Psoas muscle (tissue), 8 donors: ENCODE results near the gene ARL15. TPM values are rescaled to one million over a fixed set of nuclear protein-coding genes. Genes with fewer than 3 reads are reported as not detected.

ENCODE experiments used
- ATAC-seq, 4 donors: fragments of 200-7000 bp; cut with Tn5 transposase; one replicate each; pipeline ENCODE4 v1.9.1; 2020; ENCODE audit warnings: moderate library complexity in 3 of 4, mild to moderate bottlenecking in 2 of 4
- DNase-seq, 2 donors: peaks; one replicate each; pipeline ENCODE4 v3.0.0-alpha.2; 2020
- H3K27ac ChIP-seq: fragments of 200-600 bp; one replicate; pipeline ENCODE4 v1.8.0; 2022
- H3K27me3 ChIP-seq, 3 donors: fragments of 200-600 bp in 1 of 3; one replicate each; pipeline versions ENCODE4 v1.6.1 to v1.8.0; 2013 to 2022; ENCODE audit warnings: low read length in 2 of 3, mild to moderate bottlenecking in 2 of 3, moderate library complexity in 1 of 3; ENCODE audit not compliant: insufficient read depth in 3 of 3
- H3K36me3 ChIP-seq, 2 donors: fragments of 200-600 bp in 1 of 2; one replicate each; pipeline versions ENCODE4 v1.6.1 to v1.8.0; 2013 to 2022; ENCODE audit warnings: low read depth in 1 of 2, mild to moderate bottlenecking in 1 of 2, moderate library complexity in 1 of 2; ENCODE audit not compliant: insufficient read depth in 1 of 2
- H3K4me1 ChIP-seq: fragments of 200-600 bp; one replicate; pipeline ENCODE4 v1.8.0; 2022
- H3K4me3 ChIP-seq: fragments of 200-600 bp; one replicate; pipeline ENCODE4 v1.8.0; 2022; ENCODE audit warnings: mild to moderate bottlenecking
- H3K9me3 ChIP-seq: fragments of 200-600 bp; one replicate; pipeline ENCODE4 v1.8.0; 2022
- CTCF ChIP-seq: fragments of 200-600 bp; IDR thresholded peaks from one replicate; pipeline ENCODE4 v1.8.0; 2022; ENCODE audit warnings: antibody characterized with exemption
- WGBS, 3 donors: extraction: QIAGEN DNeasy Blood & Tissue Kit; methylation state at CpG; one replicate each; pipeline versions ENCODE4 v1.1.6 to v1.1.7; 2013; 5-methylcytosine and 5-hydroxymethylcytosine counted together
- intact Hi-C, 2 donors: fragments of 100-400 bp; cut with DNase I; formaldehyde crosslinking; loops; one replicate each; pipeline versions ENCODE4 v1.11.0 to v1.14.2; 2022
- polyA plus RNA-seq, 3 donors: library from polyadenylated mRNA; stranded (reverse); fragments of 200-250 nt; gene quantifications; one replicate each; pipeline ENCODE4 v1.2.3, GENCODE V29; 2013
- total RNA-seq, 4 donors: library from RNA; stranded (reverse); fragmentation: NEBNext Ultra II Directional in 2 of 4; extraction: Animal tissue kit (Norgen Biotek cat#: 25700) in 2 of 4; gene quantifications; one replicate each; pipeline versions ENCODE4 v1.2.1 to v1.2.4, GENCODE V29; 2021 to 2023
- donor health status: healthy with polysubstance abuse.
- donor health status: DM: no; HTN: no; CAD: no; lungs with moderate emphysema.
- donor health status: Bipolar disorder and iron deficiency.
- donor health status: healthy.
- donor health status: DM: yes; HTN: yes; CAD: no.
- donor health status: DM: no; HTN: no; CAD: no.
- donor health status: DM: no; HTN: no; CAD: no.
- donor health status: DM: yes; HTN: yes; CAD: no.

Gene ARL15
- total and polyA plus RNA-seq, 7 donors, result 2.5 to 8.9 (median 4.6) TPM

DNA sequence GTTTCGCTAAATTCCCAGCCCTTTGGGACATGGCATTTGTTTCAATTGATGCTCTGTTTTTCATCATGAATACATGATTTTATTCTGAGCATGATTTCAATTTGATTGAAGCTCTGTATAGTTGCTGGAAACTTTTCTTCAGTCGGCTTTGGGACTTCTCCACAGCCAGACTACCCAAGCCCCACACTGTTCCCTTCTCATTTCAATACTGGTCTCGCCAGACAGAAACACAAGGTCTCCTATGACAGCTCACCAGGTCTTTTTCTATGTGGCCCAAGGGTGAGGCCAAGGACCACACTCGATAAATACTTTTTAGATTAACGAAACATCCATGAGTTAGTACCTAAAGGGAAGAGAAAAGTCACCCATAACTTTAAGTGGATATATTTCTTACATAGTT lies 132.2 kb downstream of the ARL15 start:
- H3K9me3 ChIP-seq, result no peaks in the 10 kb centered on the region
- H3K27ac ChIP-seq, result no peak overlapping the region
- no peak overlapping the region for H3K4me3 ChIP-seq
- WGBS, 3 donors, result 60 to 79% (median 69%) methylated on average over 5 of the region's 5 CpGs
- no peak for TF ChIP-seq CTCF
- H3K27me3 ChIP-seq, result no peaks in the 10 kb centered on the region
- DNase-seq, result no peak
- intact Hi-C loops, result no loop called here
- H3K4me1 ChIP-seq, result no peaks in the 10 kb centered on the region
- H3K36me3 ChIP-seq, result no peaks in the 10 kb centered on the region
- ATAC-seq, result no peak

DNA sequence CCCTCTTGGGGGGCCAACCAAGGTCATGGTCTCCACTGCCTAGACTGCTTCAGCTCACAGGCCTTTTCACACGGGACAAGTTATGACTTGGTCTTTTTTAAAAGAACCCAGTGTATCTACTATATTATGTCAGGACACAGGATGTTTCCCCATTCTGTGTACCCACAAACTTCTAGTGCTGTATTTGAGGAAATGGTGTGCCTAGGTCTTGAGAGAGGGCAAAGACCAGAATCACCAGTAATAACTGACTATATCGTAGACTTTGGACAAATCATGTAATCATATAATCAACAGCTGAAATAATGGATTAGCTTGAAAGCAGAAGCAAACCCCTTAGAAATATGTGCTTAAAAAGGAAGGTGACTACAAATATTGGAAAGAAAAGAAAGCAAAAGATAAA lies 133.3 kb downstream of the ARL15 start:
- no peaks in the 10 kb centered on the region for H3K27me3 ChIP-seq
- H3K36me3 ChIP-seq, result no peaks in the 10 kb centered on the region
- H3K27ac ChIP-seq, result no peak overlapping the region
- ATAC-seq (no peak), DNase-seq (no peak)
- 89 to 96% (median 90%) methylated on average over 2 of the region's 2 CpGs for WGBS, 3 donors
- TF ChIP-seq CTCF, result no peak
- intact Hi-C loops, result no loop called here
- no peaks in the 10 kb centered on the region for H3K4me1 ChIP-seq
- no peaks in the 10 kb centered on the region for H3K9me3 ChIP-seq
- no peak overlapping the region for H3K4me3 ChIP-seq

GRCh38 chr5:54176066-54176830 lies 134.1 kb downstream of the ARL15 start:
- DNase-seq (no peak), ATAC-seq (no peak)
- 94 to 96% (median 96%) methylated on average over 6 of the region's 6 CpGs for WGBS, 3 donors
- Histone ChIP-seq H3K27ac (no peak overlapping the region), H3K4me3 (no peak overlapping the region), H3K4me1 (no peaks in the 10 kb centered on the region), H3K36me3 (no peaks in the 10 kb centered on the region), H3K27me3 (no peaks in the 10 kb centered on the region), H3K9me3 (no peaks in the 10 kb centered on the region)
- no peak for TF ChIP-seq CTCF
- intact Hi-C loops, result no loop called here

DNA sequence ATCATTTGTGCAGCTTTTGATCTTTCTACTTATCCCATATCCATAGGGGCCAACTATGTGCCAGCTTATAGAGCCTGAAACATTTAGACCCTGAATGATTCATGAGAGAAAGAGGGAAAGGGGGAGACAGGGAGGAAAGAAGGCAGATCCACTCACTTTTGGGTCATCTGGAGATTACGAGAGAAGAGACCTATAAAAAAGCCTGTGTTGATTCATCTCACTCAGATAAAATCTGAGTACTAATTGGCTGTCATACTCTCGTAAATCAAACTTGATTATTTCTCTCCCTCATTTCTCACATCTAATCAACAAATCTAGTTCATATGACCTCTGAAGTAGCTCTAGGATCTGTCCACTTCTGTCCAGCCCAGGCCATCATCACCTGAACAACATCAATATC lies 137.1 kb downstream of the ARL15 start:
- Histone ChIP-seq H3K36me3 (peaks cover 0 to 4% of the 10 kb centered on the region in 2 donors), H3K9me3 (no peaks in the 10 kb centered on the region), H3K4me3 (no peak overlapping the region), H3K27ac (no peak overlapping the region), H3K4me1 (no peaks in the 10 kb centered on the region), H3K27me3 (no peaks in the 10 kb centered on the region)
- intact Hi-C loops, result no loop called here
- no peak for ATAC-seq
- DNase-seq, result no peak
- WGBS, 3 donors, result 95 to 98% (median 98%) methylated on average over 2 of the region's 2 CpGs
- no peak for TF ChIP-seq CTCF
